Stimulated activated CD8-positive, alpha-beta memory T cell treated with anti-CD3 and anti-CD28 coated beads, Interleukin-7, amount 100 ng/mL, for 24 hours (primary cell): ENCODE results near the gene TTC34.

Source experiments
- DNase-seq: peaks from one replicate; pipeline ENCODE4 v3.0.0-alpha.2; 2020; ENCODE audit warnings: low read depth

Gene TTC34, protein sequence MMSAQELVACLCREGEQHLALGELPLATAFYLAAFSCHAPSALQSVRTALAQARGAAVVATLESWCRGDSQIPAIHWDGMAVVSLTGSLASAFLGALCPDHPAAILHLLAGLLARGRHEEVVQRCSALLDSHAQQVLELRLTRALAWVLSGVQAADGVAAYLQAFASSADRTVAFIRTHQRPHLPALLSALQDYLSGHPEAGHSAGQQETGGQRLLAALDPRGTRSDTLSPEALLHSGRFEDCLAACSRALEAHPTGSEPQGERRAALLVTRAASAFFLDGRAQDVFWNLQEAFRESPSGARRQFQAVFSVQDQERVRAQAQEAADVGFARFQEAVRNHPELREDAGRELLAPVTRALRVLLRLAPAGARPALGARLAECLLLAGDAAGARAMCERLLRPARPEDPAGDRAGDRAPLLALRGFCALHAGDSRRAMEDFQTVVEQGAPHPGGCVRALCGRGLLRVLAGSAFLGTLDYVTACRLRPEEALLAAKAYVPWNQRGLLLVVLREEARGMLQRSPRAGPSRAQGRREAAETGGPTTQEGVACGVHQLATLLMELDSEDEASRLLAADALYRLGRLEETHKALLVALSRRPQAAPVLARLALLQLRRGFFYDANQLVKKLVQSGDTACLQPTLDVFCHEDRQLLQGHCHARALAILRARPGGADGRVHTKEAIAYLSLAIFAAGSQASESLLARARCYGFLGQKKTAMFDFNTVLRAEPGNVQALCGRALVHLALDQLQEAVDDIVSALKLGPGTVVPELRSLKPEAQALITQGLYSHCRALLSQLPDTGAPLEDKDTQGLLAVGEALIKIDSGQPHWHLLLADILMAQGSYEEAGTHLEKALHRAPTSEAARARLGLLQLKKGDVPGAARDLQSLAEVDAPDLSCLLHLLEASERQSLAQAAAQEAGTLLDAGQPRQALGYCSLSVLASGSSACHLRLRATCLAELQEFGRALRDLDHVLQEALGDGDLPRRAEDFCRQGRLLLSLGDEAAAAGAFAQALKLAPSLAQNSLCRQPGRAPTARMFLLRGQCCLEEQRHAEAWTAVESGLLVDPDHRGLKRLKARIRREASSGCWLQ

DNA sequence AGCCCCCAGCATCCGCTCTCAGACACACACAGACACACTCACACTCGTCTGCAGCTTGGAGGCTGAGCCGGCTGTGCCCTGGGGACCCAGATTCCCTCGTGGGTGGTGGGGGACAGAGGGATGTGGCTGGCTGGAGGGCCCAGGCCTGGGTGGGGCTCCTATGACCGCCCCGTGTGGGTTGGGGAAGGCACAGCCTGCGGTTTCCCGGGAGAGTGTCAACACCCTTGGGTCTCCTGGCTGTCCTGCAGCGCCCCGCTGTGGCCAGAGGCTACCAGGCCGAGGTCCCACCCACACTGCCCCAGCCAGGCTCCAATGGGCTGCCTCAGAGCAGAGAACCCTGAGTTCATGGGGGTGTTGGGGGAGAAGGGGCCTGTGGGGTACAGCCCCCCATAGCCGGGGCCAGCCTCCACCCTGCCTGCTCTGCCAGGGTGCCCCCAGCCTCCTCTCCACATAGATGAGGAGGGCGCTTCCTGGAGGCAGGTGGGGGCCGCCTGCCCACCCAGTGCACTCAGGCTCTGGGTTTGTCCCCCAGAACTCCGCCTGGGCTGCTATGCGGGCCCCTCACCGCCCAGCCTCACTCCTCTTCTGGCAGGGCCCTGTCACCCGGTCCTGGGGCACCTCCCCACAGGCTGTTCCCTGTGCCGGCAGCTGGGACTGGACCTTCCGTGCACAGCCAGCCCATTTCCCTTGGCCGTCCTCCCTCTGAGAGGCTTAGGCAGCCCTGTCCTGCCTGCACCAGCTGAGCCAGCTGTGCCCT is at the start of gene TTC34:
TTC34 (minus strand) TSS at position 159 of the 757 bp plus-strand sequence. CDS start 866 bp downstream, outside the sequence.
- peak; percentile 8 for DNase-seq

DNA sequence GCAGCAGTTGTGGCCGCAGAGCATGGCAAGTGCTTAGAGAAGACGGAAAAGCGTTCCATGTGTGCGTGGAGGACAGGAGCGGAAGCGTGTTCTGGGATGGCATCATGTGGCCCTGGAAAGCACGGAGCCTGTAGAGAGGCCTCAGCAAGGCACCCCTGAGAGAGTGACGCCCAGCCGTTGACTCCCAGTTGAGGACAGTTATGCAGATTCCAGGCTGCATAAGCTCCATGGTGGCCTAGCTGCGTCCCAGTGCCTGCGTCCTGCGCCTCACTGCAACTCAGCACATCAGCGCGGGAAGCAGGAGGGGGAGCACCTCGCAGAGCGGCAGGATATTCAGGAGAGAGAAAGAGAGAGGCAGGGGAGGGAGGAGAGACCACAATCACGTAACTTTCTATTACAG is 49.0 kb upstream of the TTC34 start:
- DNase-seq = no peak

DNA sequence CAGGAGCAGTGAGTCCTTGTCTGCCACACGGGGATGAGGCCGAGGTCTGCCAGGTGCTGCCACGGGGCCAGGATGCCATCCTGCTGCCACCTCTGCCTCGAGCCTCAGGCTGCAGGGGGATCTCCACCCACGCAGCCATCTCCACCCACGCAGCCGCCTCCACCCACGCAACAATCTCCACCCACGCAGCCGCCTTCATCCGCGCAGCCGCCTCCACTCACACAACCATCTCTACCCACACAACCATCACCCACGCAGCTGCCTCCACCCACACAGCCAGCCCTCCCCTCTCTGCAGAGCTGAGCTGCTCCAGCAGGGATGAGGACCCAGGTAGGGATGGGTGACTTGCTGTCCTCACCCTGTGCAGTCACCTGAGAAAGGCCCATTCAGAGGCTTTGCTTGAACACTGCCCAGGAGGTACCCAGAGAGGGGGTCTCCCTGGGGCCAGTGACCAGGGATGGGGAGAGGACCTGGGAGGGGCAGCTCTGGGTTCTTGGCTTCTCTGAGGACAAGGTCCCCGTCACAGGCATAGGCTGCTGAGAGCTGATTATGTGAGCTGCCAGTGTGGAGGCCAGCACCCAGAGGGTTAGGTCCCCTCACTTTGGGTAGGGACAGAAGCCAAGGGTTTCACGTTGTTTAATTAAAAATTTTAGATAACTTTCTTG is 46.6 kb upstream of the TTC34 start:
- no peak for DNase-seq

DNA sequence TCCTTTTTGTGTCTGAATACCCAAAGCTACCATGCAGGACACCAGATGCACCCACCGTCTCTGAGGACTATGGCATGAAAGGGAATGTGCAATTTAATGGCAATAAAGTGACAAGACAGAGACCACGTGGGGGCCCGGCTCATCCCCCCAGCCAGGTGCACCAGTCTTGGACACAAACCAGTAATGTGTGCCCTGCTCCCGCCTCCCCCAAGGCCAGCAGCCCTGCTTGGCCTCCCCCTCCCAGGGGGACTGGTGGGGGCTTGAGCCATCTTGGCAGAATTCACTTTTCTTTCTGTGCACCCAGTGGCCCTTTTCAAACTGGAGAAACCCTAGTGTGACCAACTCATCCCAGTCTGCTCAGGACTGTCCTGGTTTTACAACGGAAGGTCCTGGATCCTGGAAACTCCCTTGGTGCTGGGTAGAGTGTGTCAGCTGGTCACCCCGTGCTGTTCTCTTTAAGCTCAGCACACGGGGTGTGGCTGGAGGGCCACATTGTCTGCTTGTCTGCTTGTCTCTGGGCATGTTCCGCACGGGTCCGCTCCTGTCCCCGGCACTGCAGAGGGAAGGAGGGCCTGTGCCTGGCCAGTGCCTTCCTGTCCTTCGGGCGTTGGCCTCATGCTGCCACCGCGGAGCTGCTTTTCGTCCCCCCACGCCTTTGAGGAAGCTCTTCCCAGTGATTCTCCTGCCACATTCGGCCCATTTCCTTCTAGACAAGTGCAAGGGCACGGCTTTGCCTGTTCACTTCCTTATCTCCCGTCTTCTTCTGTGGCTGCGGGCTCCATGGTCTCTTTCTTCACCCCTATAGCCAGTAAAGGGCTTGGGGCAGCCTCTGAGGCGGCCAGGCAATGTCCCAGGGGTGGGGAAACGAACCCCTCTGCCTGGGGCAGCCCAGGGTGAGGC is 45.8 kb upstream of the TTC34 start:
- no peak for DNase-seq

DNA sequence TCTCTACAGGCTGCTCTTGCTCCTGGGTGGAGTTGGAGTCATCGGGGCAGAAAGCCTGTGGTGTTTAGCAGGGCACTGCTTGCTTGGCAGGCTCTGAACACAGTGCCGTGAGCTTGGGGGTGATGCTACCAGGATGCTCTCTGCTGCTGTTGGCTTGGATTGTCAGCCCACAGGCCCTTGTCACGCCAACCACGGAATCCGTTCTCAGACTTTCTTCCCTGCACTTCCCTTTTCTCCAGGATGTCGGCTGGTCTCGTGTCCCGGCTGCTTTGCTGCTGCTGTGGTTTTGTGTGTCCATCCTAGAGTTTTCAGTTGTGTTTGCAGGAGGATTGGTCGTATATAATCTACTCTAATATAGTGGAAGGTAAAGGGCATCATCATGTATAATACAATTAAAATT is 44.4 kb upstream of the TTC34 start:
- no peak for DNase-seq

DNA sequence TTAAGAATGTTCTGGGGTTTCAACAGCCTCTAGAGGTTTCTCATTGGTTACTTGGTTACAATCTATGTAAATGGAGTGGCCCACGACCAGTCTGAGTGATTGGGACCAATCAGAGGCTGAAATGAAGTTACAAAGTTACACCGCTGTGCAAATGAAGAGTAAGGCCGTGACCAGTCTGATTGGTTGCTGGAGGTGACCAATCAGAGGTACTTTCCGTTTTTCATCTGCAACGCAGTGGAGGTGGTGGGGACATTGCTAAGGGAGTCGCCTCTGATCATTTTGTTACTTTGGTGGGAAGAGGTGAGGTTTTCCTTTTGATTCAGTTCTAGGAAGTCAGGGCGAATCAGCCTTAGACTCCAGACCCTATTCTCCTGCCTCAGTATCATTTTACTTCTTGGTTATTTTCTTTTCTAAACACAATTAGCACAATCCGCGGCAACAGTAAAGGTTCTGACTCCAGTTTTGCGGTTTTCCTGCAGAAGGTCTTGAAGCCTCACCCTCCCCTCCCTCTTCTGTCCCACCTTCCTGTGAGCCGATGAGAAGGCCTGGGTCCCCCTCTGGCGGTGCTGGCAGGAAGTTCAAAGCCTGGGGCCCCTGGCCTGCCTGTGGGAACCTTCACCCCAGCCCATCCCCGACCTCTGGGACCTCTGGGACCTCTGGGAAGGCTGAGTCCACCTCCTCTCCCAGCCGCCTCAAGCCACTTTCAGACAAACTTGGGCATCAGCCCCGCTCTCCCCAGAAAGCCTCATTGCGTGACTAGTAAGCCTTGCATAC is 38.7 kb upstream of the TTC34 start:
- DNase-seq = peak; percentile 26

DNA sequence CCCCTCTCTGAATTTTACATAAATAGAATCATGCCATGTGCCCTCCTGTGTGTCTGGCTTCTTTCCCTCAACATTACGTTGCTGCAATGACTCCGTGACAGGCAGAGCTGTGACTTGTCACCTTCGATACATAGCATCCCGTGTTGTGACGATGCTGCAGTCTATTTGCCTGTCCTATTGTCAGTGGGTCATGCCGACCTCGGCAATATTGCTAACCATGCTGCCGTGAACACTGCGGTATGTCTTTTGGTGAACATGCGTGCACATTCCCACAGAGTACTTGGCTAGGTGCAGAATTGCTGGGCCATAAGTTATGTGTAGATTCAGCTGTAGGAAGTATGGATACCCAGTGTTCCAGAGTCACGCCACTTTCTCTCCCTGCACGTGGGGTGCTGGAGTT is 36.3 kb upstream of the TTC34 start:
- DNase-seq = no peak

DNA sequence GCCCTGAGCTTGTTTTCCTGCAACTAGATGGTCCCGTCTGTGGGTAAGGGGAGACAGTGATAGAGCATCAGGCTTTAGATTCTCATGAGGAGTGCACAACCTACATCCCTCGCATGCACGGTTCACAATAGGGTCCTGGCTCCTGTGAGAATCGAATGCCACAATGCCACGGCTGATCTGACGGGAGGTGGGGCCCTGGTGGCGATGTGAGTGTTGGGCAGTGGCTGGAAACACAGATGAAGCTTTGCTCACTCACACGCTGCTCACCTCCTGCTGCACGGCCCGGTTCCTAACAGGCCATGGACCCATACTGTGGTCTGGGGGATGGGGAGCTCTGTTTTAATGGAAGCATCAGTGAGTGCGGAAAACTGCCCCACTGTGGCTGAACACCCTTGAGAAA is 35.8 kb upstream of the TTC34 start:
- DNase-seq = no peak

DNA sequence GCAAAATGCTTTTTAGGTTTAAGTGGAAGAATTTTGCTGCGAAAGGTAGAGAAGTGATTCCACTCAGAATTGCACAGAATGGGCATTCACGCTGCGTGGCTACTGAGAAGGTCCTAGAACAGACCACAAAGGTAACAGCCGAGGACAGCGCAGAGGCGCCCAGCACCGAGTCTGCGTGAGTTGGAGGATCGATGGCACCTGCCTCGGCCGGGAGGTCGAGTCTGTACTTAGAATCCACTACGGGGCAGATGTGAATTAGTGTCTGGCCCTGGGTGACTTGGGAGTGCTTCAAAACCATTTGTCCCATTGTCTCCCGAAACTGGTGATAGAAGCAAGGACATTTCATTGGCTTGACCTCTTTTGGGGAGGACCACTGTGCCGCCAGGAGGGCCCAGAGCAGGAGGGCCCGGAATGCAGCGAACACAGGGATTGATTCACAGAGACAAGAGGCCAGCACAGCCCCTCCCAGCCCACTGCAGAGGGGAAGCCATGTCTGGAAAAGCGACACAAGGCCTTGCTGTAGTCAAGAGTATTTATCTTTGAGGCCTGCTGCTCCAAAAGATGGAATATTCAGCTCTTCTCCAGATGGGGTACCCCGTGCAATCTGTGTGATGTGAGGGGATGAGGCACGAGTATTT is 35.0 kb upstream of the TTC34 start:
- no peak for DNase-seq

DNA sequence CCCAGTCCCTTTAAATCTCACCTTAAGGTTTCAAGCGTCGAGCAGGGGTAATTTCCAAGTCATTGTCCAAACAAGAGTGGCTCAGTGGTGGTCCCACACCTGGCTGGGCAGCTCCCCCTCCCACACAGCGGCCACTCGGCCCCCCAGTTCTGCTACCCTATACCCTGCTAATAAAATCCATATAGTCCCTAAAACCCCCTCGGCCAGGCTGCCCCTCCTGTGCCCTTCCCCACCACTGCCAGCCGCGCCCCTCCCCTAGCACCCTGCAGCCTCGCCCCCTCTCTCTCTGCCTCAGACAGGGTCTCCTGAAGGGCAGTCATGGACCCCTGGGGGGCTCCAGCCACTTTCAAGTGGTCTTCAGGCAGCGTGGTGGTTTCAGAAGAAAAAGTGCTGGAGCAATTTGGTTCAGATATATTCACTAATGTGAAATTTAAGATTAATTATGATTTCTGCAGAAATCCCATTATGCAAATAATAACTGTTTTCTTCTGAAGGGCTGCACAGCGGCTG is 34.2 kb upstream of the TTC34 start:
- no peak for DNase-seq

DNA sequence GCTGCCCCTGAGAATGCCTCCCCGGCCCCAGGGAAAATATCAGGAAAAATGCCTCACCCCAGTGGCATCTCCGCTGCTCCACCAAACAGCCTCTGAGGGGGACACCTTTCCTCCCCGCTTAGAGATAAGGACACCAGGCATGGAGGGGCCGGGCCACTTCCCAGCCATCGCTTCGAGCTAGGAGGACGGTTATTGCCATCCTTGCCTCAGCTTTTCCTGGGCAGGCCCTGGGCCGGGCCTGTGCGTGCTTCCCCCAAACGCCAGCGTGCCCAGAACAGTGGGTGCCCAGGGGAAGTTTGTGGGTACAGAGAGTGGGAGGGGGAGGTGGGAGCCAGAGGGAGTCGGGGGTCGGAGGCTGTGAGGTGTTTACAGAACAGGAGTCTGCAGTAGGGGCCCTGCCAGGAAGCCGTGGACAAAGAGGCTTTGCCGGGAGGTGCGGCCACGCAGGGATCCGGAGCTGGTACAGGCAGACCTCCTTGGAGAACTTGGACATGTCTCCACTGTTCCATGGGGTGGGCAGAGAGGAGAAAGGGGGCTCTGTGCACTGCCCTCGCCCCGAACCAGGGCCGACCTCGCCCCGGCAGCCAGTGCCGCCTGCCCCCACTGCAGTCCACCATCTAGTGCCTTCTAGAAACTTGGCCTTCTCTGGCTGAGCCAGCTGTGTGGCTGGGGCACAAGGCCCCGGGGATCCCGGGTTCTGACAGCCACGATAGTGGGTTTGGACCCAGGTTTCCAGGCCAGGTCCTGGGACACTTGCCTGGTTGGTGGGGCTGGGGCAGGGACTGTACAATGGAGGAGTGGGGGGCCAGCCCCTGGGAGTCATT is 33.5 kb upstream of the TTC34 start:
- DNase-seq = no peak

DNA sequence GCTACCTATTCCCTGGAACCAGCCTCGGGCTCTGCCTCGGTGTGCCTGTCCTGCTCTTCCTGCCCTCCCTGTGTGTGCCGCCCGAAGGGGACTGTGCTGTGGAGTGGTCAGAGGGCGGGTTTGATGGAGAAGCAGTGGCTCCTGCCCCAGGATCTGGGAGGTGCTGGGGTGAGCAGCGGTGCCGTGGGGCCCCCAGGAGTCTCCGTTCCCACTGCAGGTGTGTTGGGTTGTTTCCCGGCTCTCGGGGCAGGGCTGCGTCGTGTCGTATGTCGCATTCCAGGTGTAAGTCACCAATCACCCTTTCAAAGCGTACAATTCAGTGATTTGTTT is 32.6 kb upstream of the TTC34 start:
- no peak for DNase-seq

DNA sequence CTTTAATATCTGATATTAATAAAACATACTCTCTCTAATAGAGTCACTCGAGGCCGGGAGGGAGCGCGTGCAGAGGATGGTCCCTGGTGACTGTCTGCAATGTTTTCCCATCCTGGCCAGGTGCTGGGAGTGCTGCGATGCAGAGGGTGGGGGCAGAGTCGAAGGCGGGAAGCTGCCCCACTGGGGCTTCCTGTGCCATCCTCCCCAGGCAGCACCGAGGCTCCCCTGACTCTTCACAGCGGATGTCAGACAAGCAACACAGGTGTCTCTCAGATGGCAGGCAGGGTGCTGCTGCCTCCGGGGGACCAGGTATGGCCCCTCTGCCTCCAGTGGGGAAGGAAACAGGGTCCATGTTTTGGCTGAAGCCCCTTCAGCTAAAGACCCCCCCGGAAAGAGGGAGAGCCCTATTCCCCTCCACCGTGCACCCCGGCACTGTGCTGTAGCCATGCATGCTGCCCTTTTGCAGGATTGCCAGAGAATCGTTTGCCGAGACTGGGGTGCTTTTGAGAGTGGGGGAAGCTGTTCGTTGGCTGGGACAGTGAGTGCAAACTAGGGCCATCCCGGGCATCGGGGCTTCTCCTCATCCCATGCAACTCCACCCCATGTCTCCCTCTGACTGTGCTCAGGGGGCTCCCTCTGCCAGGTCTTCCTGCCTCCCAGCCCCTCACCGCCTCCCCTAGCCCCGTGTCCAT is 32.1 kb upstream of the TTC34 start:
- DNase-seq = no peak

DNA sequence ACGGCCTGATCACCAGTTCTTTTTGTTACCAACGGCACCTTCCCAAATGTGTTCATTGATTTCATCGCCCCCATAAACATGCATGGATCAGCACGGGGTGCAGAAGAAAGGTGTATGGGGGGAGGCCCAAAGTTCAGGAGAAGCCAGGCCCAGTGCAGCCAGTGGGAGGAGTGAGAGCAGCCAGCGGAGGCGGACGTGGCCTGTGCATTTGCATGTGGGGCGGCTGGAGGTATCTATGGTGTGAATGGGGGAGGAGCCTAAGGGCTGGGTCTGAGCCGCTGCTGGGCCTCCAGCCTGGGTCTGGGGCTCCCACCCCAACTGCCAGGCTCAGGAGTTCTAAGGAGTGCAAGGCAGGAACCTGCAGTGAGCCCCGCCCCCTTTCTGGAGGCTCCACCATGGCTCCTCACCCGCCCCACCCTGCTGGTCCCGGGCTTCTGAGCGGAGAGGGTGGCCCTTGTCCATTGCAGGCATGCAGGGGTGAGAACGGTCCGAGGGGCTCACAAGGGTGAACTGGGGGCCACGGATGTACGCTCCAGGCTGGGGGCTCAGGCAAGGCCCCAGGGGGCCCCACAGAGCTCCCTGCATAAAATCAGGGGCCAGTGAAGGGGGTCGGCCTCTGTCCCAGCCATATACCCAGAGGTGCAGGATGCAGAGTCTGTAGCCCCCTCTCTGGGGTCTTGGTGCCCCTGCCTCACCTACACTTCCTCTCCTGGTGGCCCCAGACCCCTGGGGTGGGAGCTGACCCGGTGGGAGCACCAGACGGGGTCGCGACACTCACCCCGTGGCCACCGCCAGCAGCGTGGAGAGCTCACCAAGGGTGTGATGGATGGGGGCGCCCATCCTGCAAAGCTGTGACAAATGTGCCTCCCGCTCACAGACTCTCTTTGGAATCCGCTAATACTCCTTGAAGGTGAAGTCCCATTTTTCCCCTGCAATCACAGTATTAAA is 31.3 kb upstream of the TTC34 start:
- no peak for DNase-seq

DNA sequence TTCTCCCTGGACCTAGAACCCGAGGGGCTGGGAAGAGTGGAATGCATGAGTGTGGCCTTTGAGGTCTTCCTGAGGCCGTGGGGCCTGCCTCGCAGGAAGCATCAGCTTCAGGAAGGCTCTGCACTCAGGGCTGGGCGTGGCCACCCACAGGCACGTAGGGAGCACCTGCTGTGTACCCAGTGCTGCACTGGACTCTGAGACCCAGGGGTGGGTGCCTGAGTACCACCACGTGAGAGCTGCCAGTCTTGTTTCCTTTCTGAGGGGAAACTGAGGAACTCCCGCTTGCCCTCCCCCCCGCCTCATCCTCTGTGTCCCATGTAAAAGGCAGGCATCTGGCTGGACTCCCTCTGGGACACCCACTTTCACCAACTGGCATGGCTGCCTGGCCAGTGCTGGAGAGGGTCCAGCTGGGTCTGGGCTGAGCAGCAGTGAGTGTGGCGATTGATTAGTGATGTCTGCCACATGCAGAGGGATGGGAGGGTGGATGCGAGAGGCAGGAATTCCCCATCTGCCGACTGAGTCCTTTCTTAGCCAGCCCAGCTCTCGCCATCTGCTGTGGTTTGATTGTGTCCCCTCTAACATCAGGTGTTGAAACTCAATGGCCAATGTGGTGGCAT is 30.2 kb upstream of the TTC34 start:
- DNase-seq = no peak
